Esophagus muscularis mucosa (tissue), 4 donors: Measurements from ENCODE around the gene KBTBD12. TPM values are rescaled to one million over a fixed set of nuclear protein-coding genes. Genes with fewer than 3 reads are reported as not detected.

Source experiments
- DNase-seq: peaks from one replicate; pipeline ENCODE4 v3.0.0-alpha.2; 2017; ENCODE audit errors: extremely low spot score
- H3K27ac ChIP-seq, 4 donors: fragments of 200-600 bp; sonication (generic); replicated peaks in 1 of 4; 1 replicate in 3 of 4; 2 replicates in 1 of 4; pipeline ENCODE4 v1.5.1; 2016 to 2019; ENCODE audit warnings: mild to moderate bottlenecking in 1 of 4
- H3K27me3 ChIP-seq, 4 donors: fragments of 200-600 bp; sonication (generic); one replicate each; pipeline versions ENCODE4 v1.5.1 to v1.6.0; 2016 to 2019
- H3K36me3 ChIP-seq, 4 donors: fragments of 200-600 bp; sonication (generic); one replicate each; pipeline ENCODE4 v1.5.1; 2016 to 2019
- H3K4me1 ChIP-seq, 4 donors: fragments of 200-600 bp; sonication (generic); one replicate each; pipeline ENCODE4 v1.5.1; 2016 to 2019
- H3K4me3 ChIP-seq, 4 donors: fragments of 200-600 bp; sonication (generic); 1 replicate in 2 of 4; 2 replicates in 2 of 4; pipeline ENCODE4 v1.5.1; 2016 to 2019; ENCODE audit warnings: mild to moderate bottlenecking in 4 of 4, moderate library complexity in 1 of 4
- H3K9me3 ChIP-seq, 4 donors: fragments of 200-600 bp; sonication (generic); 1 replicate in 3 of 4; 2 replicates in 1 of 4; pipeline ENCODE4 v1.5.1; 2016 to 2019
- CTCF ChIP-seq, 3 experiments: fragments of 200-600 bp in 2 of 3; fragments of 450-650 bp in 1 of 3; sonication (generic) in 2 of 3; IDR thresholded peaks; one replicate each; pipeline ENCODE4 v1.5.1; 2017 to 2019; ENCODE audit warnings: antibody characterized with exemption in 3 of 3, mild to moderate bottlenecking in 2 of 3, moderate library complexity in 1 of 3
- EP300 ChIP-seq: sonication (generic); formaldehyde crosslinking; IDR thresholded peaks from one replicate; pipeline ENCODE4 v1.6.1; 2017; ENCODE audit warnings: antibody characterized with exemption
- POLR2A ChIP-seq: fragments of 450-650 bp; IDR thresholded peaks from one replicate; pipeline ENCODE4 v1.6.1; 2017; ENCODE audit warnings: antibody characterized with exemption, moderate library complexity, mild to moderate bottlenecking, low read depth
- POLR2AphosphoS5 ChIP-seq, 2 donors: sonication (generic); formaldehyde crosslinking; IDR thresholded peaks; one replicate each; pipeline ENCODE4 v1.6.1; 2017; ENCODE audit warnings: antibody characterized with exemption in 2 of 2
- WGBS: methylation state at CpG from one replicate; pipeline ENCODE4 v1.1.5; 2018; 5-methylcytosine and 5-hydroxymethylcytosine counted together
- intact Hi-C: fragments of 100-400 bp; cut with DNase I; formaldehyde crosslinking; loops from one replicate; pipeline ENCODE4 v1.15.1; 2023
- total RNA-seq, 4 donors: library from RNA; depleted of rRNA; stranded (reverse); fragments of >200 nt; gene quantifications; one replicate each; pipeline versions ENCODE4 v1.1.0 to v1.2.1, GENCODE V29; 2016

The KBTBD12 gene
- total RNA-seq, 4 donors from 2014 or later, result 3.8 to 6.0 (median 4.7) TPM

- H3K4me1 ChIP-seq, result peaks cover 0 to 5% (median 0%) of the 10 kb centered on the region in 4 donors
- H3K27me3 ChIP-seq, result no peaks in the 10 kb centered on the region
- H3K4me3 ChIP-seq, result no peak overlapping the region
- 81% methylated on average over 7 of the region's 7 CpGs for WGBS
- no peak overlapping the region for H3K27ac ChIP-seq
- TF ChIP-seq CTCF (IDR thresholded peaks at IDR 0.05) (no peak), POLR2AphosphoS5 (IDR thresholded peaks at IDR 0.05) (no peak), POLR2A (no peak), EP300 (no peak)
- H3K36me3 ChIP-seq, result peaks cover 0 to 6% (median 3%) of the 10 kb centered on the region in 4 donors
- no peaks in the 10 kb centered on the region for H3K9me3 ChIP-seq
- intact Hi-C loops, result no loop called here
- DNase-seq, result peak; percentile 77
These were observed 72.4 kb downstream of the KBTBD12 start for GRCh38 chr3:127987309-127987995.

- no peak overlapping the region for H3K4me3 ChIP-seq
- H3K36me3 ChIP-seq, result peaks cover 0 to 6% (median 2%) of the 10 kb centered on the region in 4 donors
- no peak for DNase-seq
- H3K27ac ChIP-seq, result no peak overlapping the region
- no peaks in the 10 kb centered on the region for H3K27me3 ChIP-seq
- H3K4me1 ChIP-seq, result peaks cover 0 to 5% (median 0%) of the 10 kb centered on the region in 4 donors
- no peaks in the 10 kb centered on the region for H3K9me3 ChIP-seq
- TF ChIP-seq EP300, result no peak
- TF ChIP-seq POLR2AphosphoS5 (IDR thresholded peaks at IDR 0.05), result no peak
- TF ChIP-seq CTCF (IDR thresholded peaks at IDR 0.05), result no peak
- no peak for TF ChIP-seq POLR2A
- WGBS, result 70% methylated on average over 9 of the region's 11 CpGs
- intact Hi-C loops, result no loop called here
These were observed 73.9 kb downstream of the KBTBD12 start for GRCh38 chr3:127988770-127989557.

GRCh38 chr3:127990051-127990450, 75.0 kb downstream of the KBTBD12 start:
- Histone ChIP-seq H3K36me3 (no peaks in the 10 kb centered on the region), H3K9me3 (peaks cover 0 to 4% (median 0%) of the 10 kb centered on the region in 4 donors), H3K4me3 (no peak overlapping the region), H3K4me1 (peaks cover 0 to 5% (median 0%) of the 10 kb centered on the region in 4 donors), H3K27me3 (no peaks in the 10 kb centered on the region), H3K27ac (no peak overlapping the region)
- intact Hi-C loops, result no loop called here
- WGBS, result 76% methylated on average over 5 of the region's 17 CpGs
- no peak for DNase-seq
- TF ChIP-seq POLR2AphosphoS5 (IDR thresholded peaks at IDR 0.05), result no peak
- TF ChIP-seq EP300, result no peak

- Histone ChIP-seq H3K9me3 (peaks cover 0 to 4% (median 0%) of the 10 kb centered on the region in 4 donors), H3K27me3 (no peaks in the 10 kb centered on the region), H3K36me3 (no peaks in the 10 kb centered on the region), H3K4me3 (no peak overlapping the region), H3K27ac (no peak overlapping the region), H3K4me1 (peaks cover 0 to 5% (median 0%) of the 10 kb centered on the region in 4 donors)
- WGBS, result 88% methylated on average over 11 of the region's 11 CpGs
- DNase-seq, result no peak
- TF ChIP-seq EP300 (no peak), POLR2AphosphoS5 (IDR thresholded peaks at IDR 0.05) (no peak), POLR2A (no peak), CTCF (IDR thresholded peaks at IDR 0.05) (no peak)
- intact Hi-C loops, result no loop called here
These were observed 75.4 kb downstream of the KBTBD12 start for GRCh38 chr3:127990461-127990860.

- TF ChIP-seq CTCF (IDR thresholded peaks at IDR 0.05) (no peak), POLR2AphosphoS5 (IDR thresholded peaks at IDR 0.05) (no peak), EP300 (no peak), POLR2A (no peak)
- intact Hi-C loops, result no loop called here
- Histone ChIP-seq H3K27ac (no peak overlapping the region), H3K36me3 (no peaks in the 10 kb centered on the region), H3K4me1 (peaks cover 0 to 5% (median 0%) of the 10 kb centered on the region in 4 donors), H3K27me3 (no peaks in the 10 kb centered on the region), H3K4me3 (no peak overlapping the region), H3K9me3 (peaks cover 0 to 4% (median 0%) of the 10 kb centered on the region in 4 donors)
- WGBS, result 92% methylated on average over 4 of the region's 12 CpGs
- DNase-seq, result no peak
These were observed 76.2 kb downstream of the KBTBD12 start for GRCh38 chr3:127991251-127991650.
